BE2C (cell line): Measurements from ENCODE around the gene CDK3.

ENCODE experiments used
- DNase-seq: peaks from one replicate; pipeline ENCODE4 v3.0.0-alpha.2; 2020
- H3K27me3 ChIP-seq: fragments of 250-450 bp; sonication (Bioruptor Pico); 2 replicates; pipeline ENCODE4 v1.5.1; 2020; ENCODE audit warnings: mild to moderate bottlenecking
- H3K36me3 ChIP-seq: fragments of 250-450 bp; sonication (Bioruptor Pico); 2 replicates; pipeline ENCODE4 v1.5.1; 2020; ENCODE audit warnings: mild to moderate bottlenecking
- H3K4me1 ChIP-seq: fragments of 250-450 bp; sonication (Bioruptor Pico); 2 replicates; pipeline ENCODE4 v1.5.1; 2020
- H3K4me3 ChIP-seq: 2 replicates; pipeline ENCODE4 v1.5.1; 2011; ENCODE audit warnings: low read depth, low read length
- H3K9me3 ChIP-seq: fragments of 250-450 bp; sonication (Bioruptor Pico); 2 replicates; pipeline ENCODE4 v1.5.1; 2020
- TF ChIP-seq, protein P1 (sequence below): IDR thresholded peaks from 2 replicates; pipeline ENCODE4 v1.5.1; 2012; ENCODE audit warnings: mild to moderate bottlenecking, low read depth, low read length

The CDK3 gene

DNA sequence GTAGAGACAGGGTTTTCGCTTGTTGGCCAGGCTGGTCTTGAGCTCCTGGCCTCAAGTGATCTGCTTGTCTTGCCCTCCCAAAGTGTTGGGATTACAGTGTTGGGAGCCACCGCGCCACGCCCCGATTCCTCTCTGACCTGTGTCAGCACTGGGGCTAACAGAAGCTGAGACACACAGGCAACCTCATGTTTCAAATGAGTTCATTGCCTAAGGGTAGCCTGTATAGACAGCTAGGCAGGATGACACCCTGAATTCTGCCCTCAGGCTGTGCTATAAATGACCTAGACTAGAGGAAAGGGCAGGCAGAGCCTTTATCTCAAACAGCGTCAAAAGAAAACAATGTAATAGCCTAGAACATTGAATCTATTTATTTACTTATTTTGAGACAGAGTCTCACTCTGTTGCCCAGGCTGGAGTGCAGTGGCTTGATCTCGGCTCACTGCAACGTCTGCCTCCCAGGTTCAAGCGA lies 2.3 kb upstream of the CDK3 start:
- no peak for DNase-seq
- TF ChIP-seq, protein P1, sequence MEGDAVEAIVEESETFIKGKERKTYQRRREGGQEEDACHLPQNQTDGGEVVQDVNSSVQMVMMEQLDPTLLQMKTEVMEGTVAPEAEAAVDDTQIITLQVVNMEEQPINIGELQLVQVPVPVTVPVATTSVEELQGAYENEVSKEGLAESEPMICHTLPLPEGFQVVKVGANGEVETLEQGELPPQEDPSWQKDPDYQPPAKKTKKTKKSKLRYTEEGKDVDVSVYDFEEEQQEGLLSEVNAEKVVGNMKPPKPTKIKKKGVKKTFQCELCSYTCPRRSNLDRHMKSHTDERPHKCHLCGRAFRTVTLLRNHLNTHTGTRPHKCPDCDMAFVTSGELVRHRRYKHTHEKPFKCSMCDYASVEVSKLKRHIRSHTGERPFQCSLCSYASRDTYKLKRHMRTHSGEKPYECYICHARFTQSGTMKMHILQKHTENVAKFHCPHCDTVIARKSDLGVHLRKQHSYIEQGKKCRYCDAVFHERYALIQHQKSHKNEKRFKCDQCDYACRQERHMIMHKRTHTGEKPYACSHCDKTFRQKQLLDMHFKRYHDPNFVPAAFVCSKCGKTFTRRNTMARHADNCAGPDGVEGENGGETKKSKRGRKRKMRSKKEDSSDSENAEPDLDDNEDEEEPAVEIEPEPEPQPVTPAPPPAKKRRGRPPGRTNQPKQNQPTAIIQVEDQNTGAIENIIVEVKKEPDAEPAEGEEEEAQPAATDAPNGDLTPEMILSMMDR = no peak
- Histone ChIP-seq H3K27me3 (no peaks in the 10 kb centered on the region), H3K9me3 (no peaks in the 10 kb centered on the region), H3K4me1 (no peaks in the 10 kb centered on the region), H3K36me3 (peaks cover 5% of the 10 kb centered on the region), H3K4me3 (no peak overlapping the region)

DNA sequence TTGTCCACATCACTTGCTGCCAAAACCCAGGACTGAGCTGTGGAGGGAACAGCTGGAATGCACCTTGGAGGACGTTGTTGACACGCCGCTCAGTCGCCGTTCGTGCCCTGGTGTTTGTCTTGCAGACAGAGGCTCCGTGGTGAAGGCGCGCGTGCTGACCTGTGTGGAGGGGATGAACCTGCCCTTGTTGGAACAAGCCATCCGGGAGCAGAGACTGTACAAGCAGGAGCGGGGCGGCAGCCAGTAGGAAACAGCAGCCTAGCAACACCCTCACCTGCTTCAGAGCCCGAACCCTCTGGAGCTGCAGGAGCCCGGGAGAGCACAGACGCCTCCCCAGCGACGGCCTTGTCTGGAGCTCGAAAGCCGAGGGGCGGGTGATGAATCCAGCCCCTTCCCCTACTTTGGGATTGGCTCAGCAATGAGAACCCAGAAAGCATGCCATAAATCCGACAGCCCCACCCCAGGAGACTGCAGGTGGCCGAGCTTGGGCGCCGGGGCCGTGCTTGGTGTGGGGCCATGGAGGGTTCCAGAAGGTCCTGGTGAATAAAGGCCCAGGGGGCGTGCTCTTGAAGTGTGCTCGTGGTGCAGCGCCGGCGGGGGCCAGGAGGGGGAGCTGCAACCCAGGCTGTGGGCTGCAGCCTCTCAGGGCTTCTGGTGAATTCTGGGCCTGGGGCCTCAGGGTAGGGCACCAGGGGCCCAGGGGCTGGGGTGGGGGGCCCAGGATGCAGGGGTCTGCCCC lies 470 bp upstream of the CDK3 start:
- Histone ChIP-seq H3K4me3 (no peak overlapping the region), H3K27me3 (no peaks in the 10 kb centered on the region), H3K4me1 (no peaks in the 10 kb centered on the region), H3K36me3 (no peaks in the 10 kb centered on the region; the same call in 1 of the 2 replicates), H3K9me3 (no peaks in the 10 kb centered on the region)
- TF ChIP-seq, protein P1 = peak; percentile 82
- peak; percentile 80 for DNase-seq

DNA sequence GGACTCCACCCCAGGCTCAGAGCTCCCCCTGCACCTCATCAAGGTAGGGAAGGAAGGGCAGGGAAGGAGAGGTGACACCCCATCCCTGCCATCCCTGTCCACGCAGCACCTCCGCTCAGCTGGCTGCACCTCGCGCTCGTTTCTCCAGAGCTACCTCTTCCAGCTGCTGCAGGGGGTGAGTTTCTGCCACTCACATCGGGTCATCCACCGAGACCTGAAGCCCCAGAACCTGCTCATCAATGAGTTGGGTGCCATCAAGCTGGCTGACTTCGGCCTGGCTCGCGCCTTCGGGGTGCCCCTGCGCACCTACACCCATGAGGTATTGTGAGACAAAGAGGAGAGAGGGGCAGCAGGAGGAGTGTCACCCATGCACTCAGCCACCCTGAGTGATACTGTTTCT lies 1.4 kb downstream of the CDK3 start:
- H3K4me1 ChIP-seq = no peaks in the 10 kb centered on the region
- H3K9me3 ChIP-seq = no peaks in the 10 kb centered on the region
- H3K4me3 ChIP-seq = no peak overlapping the region
- TF ChIP-seq, protein P1 = no peak
- no peak for DNase-seq
- no peaks in the 10 kb centered on the region for H3K36me3 ChIP-seq
- no peaks in the 10 kb centered on the region for H3K27me3 ChIP-seq

DNA sequence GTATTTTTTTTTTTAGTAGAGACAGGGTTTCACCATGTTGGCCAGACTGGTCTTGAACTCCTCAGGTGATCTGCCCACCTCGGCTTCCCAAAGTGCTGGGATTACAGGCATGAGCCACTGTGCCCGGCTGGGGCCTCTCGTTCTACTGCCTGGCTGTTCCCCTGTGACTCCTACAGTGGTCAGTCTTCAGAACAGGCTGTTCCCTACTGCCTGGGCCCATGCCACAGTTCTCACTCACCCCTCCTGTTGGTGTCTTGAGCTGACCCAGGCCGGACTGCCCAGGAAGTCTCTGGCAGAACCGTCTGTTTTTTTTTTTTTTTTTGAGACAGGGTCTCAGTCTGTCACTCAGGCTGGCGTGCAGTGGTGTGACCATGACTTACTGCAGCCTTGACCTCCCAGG lies 3.3 kb downstream of the CDK3 start:
- Histone ChIP-seq H3K4me1 (no peaks in the 10 kb centered on the region), H3K4me3 (no peak overlapping the region), H3K36me3 (no peaks in the 10 kb centered on the region), H3K27me3 (no peaks in the 10 kb centered on the region), H3K9me3 (no peaks in the 10 kb centered on the region)
- DNase-seq = no peak
- TF ChIP-seq, protein P1 = no peak

DNA sequence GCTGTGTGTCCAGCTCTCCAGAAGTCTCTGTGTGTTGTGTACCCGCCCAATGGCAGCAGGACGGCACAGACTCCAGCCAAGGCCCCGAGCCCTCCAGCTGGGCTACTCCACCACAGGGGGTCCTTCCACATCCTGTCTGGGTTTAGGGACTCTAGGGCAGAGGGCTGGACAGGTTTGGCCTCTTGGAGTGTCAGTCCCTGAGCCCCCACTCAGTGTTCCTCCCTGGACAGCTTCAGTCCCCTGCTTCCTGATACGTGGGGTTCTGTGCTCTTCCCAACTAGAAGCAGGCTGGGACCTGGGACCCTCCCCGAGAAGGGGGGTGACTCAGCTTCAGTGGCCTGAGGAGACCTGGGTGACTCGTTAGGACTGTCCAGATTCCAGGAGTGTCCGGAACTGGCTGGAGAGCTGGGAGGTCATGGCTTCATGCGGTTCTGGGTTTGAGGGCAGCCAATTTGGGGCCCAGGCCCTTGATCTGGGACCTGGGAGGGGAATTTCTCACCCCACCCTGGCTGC lies 4.2 kb downstream of the CDK3 start:
- Histone ChIP-seq H3K4me3 (no peak overlapping the region), H3K9me3 (no peaks in the 10 kb centered on the region), H3K36me3 (no peaks in the 10 kb centered on the region), H3K27me3 (no peaks in the 10 kb centered on the region), H3K4me1 (no peaks in the 10 kb centered on the region)
- no peak for DNase-seq
- TF ChIP-seq, protein P1 = no peak
